ENCODE measurements around the gene MYH6.

GRCh38 chr14:23361763-23362162 lies 46.3 kb downstream of the MYH6 start:
- no peak for TF ChIP-seq CTCF (conservative IDR thresholded peaks at IDR 0.05 in 1 of 2, IDR thresholded peaks at IDR 0.05 in 1 of 2; ENCODE audit: low read depth in 1 of 2, low read length in 2 of 2)
- TF ChIP-seq EZH2 (IDR thresholded peaks at IDR 0.05; ENCODE audit: low read length, missing control alignments) = no peak
